ENCODE measurements around the gene TRMT11.

Gene TRMT11

DNA sequence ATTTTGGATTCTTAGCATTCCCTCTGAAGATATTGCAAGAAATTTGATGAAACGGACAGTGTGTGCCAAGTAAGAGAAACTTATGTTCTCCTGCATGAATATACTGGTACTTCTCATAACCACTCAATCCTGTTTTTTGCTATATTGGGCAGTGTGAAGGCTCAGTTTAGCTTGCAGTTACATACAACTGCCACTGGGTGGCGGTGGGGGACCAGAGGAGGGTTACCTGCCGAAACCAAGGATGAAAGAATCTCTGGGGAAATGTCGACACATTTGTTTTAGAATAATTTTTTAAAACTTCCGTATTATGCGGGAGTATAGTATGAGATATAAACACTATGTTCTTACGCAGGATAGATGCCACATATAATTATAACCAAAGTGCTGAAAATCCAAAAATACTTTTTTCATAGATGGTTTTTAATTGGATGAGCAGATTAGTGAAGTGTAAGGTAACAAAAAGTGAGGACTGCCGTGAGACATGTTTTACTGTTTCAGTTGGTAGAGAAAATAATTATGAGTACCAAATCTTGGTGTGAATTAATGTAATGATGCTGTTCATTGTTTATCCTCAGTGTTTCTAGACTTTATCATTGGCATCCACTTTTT is 9.7 kb downstream of the TRMT11 start:
- H3K9me3 ChIP-seq = no peaks in the 10 kb centered on the region
- H3K27ac ChIP-seq = no peak overlapping the region
- H3K4me3 ChIP-seq (ENCODE audit: low read depth in 1 of 2, low read length in 1 of 2) = no peak overlapping the region
- TF ChIP-seq, protein P1, sequence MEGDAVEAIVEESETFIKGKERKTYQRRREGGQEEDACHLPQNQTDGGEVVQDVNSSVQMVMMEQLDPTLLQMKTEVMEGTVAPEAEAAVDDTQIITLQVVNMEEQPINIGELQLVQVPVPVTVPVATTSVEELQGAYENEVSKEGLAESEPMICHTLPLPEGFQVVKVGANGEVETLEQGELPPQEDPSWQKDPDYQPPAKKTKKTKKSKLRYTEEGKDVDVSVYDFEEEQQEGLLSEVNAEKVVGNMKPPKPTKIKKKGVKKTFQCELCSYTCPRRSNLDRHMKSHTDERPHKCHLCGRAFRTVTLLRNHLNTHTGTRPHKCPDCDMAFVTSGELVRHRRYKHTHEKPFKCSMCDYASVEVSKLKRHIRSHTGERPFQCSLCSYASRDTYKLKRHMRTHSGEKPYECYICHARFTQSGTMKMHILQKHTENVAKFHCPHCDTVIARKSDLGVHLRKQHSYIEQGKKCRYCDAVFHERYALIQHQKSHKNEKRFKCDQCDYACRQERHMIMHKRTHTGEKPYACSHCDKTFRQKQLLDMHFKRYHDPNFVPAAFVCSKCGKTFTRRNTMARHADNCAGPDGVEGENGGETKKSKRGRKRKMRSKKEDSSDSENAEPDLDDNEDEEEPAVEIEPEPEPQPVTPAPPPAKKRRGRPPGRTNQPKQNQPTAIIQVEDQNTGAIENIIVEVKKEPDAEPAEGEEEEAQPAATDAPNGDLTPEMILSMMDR (IDR thresholded peaks at IDR 0.05) = peak; percentile 94
- no peaks in the 10 kb centered on the region for H3K27me3 ChIP-seq
- no peaks in the 10 kb centered on the region for H3K4me1 ChIP-seq (ENCODE audit: control insufficient read depth in 1 of 2, insufficient read depth in 1 of 2, low read depth in 1 of 2, low read length in 1 of 2)
- H3K36me3 ChIP-seq = no peaks in the 10 kb centered on the region

DNA sequence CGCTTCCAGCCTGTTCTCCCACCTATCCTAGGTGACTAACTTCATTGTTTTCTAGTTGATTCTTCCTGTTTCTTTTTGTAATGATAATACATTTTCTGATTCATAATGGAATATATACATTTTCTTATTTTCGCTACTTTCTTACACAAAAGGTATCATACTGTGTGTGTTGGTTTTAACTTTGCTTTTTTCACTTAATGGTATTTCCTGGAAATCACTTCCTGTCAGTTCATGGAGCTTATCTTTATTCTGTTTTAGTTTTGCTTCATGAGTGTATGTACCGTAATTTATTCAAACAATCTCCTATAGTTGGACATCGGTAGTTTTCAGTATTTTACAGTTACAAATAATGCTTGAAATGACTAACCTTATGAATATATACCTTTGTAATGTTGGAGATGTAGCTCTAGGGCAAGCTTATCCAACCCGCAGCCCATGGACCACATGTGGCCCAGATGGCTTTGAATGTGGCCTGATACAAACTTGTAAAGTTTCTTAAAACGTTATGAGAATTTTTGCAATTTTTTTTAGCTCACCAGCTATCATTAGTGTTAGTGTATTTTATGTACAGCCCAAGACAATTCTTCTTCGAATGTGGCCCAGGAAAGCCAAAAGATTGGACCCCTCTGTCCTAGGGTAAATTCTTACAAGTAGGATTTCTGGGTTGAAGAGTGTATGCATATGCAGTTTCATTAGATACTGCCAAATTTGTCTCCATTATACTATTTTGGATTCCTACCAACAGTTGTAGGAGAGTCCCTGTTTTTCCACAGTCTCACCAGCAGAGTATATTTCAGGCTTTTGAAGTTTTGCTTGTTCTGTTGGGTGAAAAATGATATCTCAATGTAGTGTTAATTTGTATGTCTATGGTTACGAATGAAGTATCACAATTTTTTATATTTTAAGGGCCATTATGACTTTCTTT is 16.7 kb downstream of the TRMT11 start:
- Histone ChIP-seq H3K9me3 (no peaks in the 10 kb centered on the region), H3K27me3 (no peaks in the 10 kb centered on the region), H3K36me3 (no peaks in the 10 kb centered on the region), H3K4me1 (ENCODE audit: control insufficient read depth in 1 of 2, insufficient read depth in 1 of 2, low read depth in 1 of 2, low read length in 1 of 2) (no peaks in the 10 kb centered on the region), H3K4me3 (ENCODE audit: low read depth in 1 of 2, low read length in 1 of 2) (no peak overlapping the region), H3K27ac (no peak overlapping the region)
- TF ChIP-seq, protein P1 (IDR thresholded peaks at IDR 0.05) = no peak

DNA sequence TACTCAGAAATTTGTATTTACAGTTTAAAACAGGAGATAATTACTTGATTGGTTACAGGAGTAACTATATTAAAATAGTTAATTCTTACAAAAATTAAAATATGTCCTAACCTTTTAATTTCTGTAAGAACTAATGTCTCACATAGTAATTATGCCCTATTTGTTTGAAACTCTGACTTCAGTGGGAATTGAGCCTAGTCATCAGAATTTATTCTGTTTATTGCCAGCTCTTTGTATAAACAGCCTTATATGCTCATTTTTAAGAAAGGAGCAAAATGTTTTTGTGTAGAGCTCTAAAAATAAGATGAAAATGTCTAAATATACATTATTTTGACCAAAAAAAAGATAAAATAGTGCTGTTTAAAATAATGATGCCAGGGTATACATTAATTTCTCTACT is 21.5 kb downstream of the TRMT11 start:
- TF ChIP-seq, protein P1 (IDR thresholded peaks at IDR 0.05) = no peak
- no peaks in the 10 kb centered on the region for H3K36me3 ChIP-seq
- no peaks in the 10 kb centered on the region for H3K4me1 ChIP-seq (ENCODE audit: control insufficient read depth in 1 of 2, insufficient read depth in 1 of 2, low read depth in 1 of 2, low read length in 1 of 2)

DNA sequence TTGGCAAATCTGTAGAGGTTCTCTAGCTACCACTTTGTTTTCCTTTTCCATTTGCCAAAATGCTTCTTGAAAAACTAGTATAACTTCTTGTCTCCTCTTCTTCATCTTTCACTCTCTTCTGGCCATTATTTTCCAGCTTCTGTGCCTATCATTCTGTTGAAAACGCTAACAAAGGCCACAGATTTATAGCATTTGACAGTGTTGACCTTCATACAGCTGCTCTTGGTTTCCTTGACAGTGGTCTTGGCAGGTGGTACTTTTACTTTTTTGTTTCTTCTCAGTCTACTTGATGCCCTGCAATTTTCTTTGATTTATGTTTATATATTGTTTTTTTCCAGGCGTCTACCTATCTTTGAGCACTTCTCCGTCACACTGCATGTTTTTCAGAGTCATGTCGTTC is 23.7 kb downstream of the TRMT11 start:
- Histone ChIP-seq H3K27ac (no peak overlapping the region), H3K4me3 (ENCODE audit: low read depth in 1 of 2, low read length in 1 of 2) (no peak overlapping the region), H3K27me3 (no peaks in the 10 kb centered on the region), H3K9me3 (no peaks in the 10 kb centered on the region), H3K36me3 (no peaks in the 10 kb centered on the region), H3K4me1 (ENCODE audit: control insufficient read depth in 1 of 2, insufficient read depth in 1 of 2, low read depth in 1 of 2, low read length in 1 of 2) (no peaks in the 10 kb centered on the region)
- TF ChIP-seq, protein P1 (IDR thresholded peaks at IDR 0.05) = no peak

More for the DNA sequence above, 21.5 kb downstream of the TRMT11 start:
- Histone ChIP-seq H3K9me3 (no peaks in the 10 kb centered on the region), H3K27me3 (no peaks in the 10 kb centered on the region), H3K4me3 (ENCODE audit: low read depth in 1 of 2, low read length in 1 of 2) (no peak overlapping the region), H3K27ac (no peak overlapping the region)

DNA sequence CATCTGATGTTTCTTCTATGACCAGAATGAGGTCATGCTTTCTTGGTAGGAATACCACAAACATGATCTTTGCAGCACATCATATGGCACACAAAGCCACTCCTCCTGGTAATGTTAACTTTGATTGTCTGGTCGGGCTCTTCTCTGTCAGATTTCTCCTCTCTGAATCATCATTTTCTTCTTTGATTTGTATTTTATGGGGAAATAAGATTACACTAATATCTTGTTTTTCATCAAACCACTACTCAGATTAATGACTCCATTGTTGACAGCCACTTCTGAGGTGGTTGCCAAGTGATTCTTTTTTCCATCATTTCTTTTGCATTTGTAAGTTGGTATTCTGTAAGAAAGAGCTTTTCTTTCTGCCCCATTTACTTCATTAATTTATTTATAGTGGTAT is 29.5 kb downstream of the TRMT11 start:
- Histone ChIP-seq H3K4me1 (ENCODE audit: control insufficient read depth in 1 of 2, insufficient read depth in 1 of 2, low read depth in 1 of 2, low read length in 1 of 2) (no peaks in the 10 kb centered on the region), H3K27ac (no peak overlapping the region)
- TF ChIP-seq, protein P1 (IDR thresholded peaks at IDR 0.05) = no peak

More for the DNA sequence above, 29.5 kb downstream of the TRMT11 start:
- Histone ChIP-seq H3K9me3 (no peaks in the 10 kb centered on the region), H3K36me3 (no peaks in the 10 kb centered on the region), H3K27me3 (no peaks in the 10 kb centered on the region), H3K4me3 (ENCODE audit: low read depth in 1 of 2, low read length in 1 of 2) (no peak overlapping the region)

Data from neutrophil (primary cell).